Keratinocyte (primary cell): ENCODE results near the gene NANOS1.

Experiments used
- EZH2 ChIP-seq: IDR thresholded peaks from one replicate; pipeline ENCODE4 v1.6.1; 2012; ENCODE audit warnings: inconsistent platforms, mild to moderate bottlenecking, low read length, moderate library complexity
- TF ChIP-seq, protein P1 (sequence below), 3 experiments: IDR thresholded peaks in 1 of 3; conservative IDR thresholded peaks in 1 of 3; optimal IDR thresholded peaks in 1 of 3; 2 replicates in 2 of 3; 3 replicates in 1 of 3; pipeline versions ENCODE3 to v1.5.1; 2011; ENCODE audit warnings: low read length in 3 of 3, mild to moderate bottlenecking in 3 of 3, moderate library complexity in 2 of 3, control low read depth in 1 of 3, inconsistent platforms in 1 of 3; ENCODE audit not compliant: insufficient read depth in 2 of 3; ENCODE audit errors: extremely low read depth in 1 of 3

DNA sequence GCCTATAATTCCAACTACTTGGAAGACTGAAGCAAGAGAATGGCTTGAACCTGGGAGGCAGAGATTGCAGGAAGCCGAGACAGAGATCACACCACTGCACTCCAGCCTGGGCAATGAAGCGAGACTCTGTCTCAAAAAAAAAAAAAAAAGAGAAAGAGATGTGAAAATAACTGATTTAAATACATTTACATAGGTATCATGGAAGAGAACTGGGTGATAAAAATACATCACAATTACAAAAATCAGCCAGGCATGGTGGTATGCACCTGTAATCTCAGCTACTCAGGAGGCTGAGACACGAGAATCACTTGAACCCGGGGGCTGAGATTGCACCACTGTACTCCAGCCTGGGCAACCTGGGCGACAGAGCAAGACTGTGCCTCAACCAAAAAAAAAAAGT lies 19.8 kb downstream of the NANOS1 start:
- no peak for TF ChIP-seq EZH2
- TF ChIP-seq, protein P1, sequence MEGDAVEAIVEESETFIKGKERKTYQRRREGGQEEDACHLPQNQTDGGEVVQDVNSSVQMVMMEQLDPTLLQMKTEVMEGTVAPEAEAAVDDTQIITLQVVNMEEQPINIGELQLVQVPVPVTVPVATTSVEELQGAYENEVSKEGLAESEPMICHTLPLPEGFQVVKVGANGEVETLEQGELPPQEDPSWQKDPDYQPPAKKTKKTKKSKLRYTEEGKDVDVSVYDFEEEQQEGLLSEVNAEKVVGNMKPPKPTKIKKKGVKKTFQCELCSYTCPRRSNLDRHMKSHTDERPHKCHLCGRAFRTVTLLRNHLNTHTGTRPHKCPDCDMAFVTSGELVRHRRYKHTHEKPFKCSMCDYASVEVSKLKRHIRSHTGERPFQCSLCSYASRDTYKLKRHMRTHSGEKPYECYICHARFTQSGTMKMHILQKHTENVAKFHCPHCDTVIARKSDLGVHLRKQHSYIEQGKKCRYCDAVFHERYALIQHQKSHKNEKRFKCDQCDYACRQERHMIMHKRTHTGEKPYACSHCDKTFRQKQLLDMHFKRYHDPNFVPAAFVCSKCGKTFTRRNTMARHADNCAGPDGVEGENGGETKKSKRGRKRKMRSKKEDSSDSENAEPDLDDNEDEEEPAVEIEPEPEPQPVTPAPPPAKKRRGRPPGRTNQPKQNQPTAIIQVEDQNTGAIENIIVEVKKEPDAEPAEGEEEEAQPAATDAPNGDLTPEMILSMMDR (optimal IDR thresholded peaks at IDR 0.05 in 1 of 3, IDR thresholded peaks at IDR 0.05 in 1 of 3, conservative IDR thresholded peaks at IDR 0.05 in 1 of 3; ENCODE audit: extremely low read depth in 1 of 3, insufficient read depth in 2 of 3, low read length in 3 of 3) = no peak
